ENCODE results near the gene CASR.

Gene CASR

DNA sequence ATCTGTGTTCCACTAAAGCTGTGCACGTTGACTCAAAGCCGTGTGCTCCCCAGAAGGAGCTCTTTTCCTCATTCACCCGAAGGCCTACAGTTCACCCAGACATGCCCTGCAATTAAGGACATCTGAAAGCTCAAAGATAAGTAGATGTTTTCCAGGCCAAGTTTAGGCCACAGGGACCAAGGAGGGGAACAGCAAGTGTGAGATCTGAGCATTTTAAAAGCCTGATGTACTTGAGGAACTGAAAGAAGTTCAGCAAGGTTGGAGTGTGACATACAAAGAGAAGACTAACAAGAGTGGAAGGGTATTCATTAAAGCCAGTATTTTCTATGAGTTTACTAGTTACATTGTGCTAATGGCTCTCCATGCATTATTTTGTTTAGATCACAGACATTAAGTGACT is 68.0 kb downstream of the CASR start:
- CTCF ChIA-PET: interaction anchor here (0.6 kb wide), 1 partner anchor 13 kb away, joined by 3 read pairs; no protein-coding TSS in a partner anchor
- H3K27ac ChIP-seq (ENCODE audit: extremely low read depth, low read depth, low read length): no peak overlapping the region

GRCh38 chr3:122253581-122253980 is 70.1 kb downstream of the CASR start:
- H3K4me3 ChIP-seq (ENCODE audit: low read depth, low read length): no peak overlapping the region
- H3K4me1 ChIP-seq (ENCODE audit: control insufficient read depth, insufficient read depth, low read length): no peaks in the 10 kb centered on the region
- H3K9me3 ChIP-seq (ENCODE audit: control insufficient read depth, insufficient read depth, low read depth, low read length): no peaks in the 10 kb centered on the region
- no peak overlapping the region for H3K27ac ChIP-seq (ENCODE audit: extremely low read depth, low read depth, low read length)
- ChIA-PET POLR2A (interaction anchor here (0.5 kb wide), 1 partner anchor 813 kb away, joined by 4 read pairs; the partner anchor contains the start of gene PDIA5), CTCF (interaction anchor here (1.0 kb wide), 1 partner anchor 152 kb away, joined by 3 read pairs; no protein-coding TSS in a partner anchor)
- H3K36me3 ChIP-seq (ENCODE audit: control insufficient read depth in 2 of 2, insufficient read depth in 1 of 2, low read length in 2 of 2): no peaks in the 10 kb centered on the region
- TF ChIP-seq ZNF529 (tag by site-specific recombination; IDR thresholded peaks at IDR 0.05; ENCODE audit: insufficient replicate concordance): no peak
- no peak for TF ChIP-seq ZNF26 (tag by site-specific recombination; IDR thresholded peaks at IDR 0.05)
- TF ChIP-seq ZNF747 (tag by site-specific recombination; IDR thresholded peaks at IDR 0.05): no peak
- no peak for TF ChIP-seq ZNF776 (tag by site-specific recombination; IDR thresholded peaks at IDR 0.05; ENCODE audit: borderline replicate concordance)
- TF ChIP-seq ZNF792 (tag by site-specific recombination; IDR thresholded peaks at IDR 0.05): no peak
- no peak for TF ChIP-seq ZBTB17 (tag by site-specific recombination; IDR thresholded peaks at IDR 0.05)
- TF ChIP-seq ZNF112 (tag by site-specific recombination; IDR thresholded peaks at IDR 0.05): no peak
- TF ChIP-seq ZNF146 (tag by site-specific recombination; IDR thresholded peaks at IDR 0.05): no peak
- TF ChIP-seq ZNF513 (tag by site-specific recombination; IDR thresholded peaks at IDR 0.05): no peak
- TF ChIP-seq ZSCAN23 (tag by site-specific recombination; IDR thresholded peaks at IDR 0.05): no peak
- TF ChIP-seq TRIM28 (IDR thresholded peaks at IDR 0.05; ENCODE audit: borderline replicate concordance, low read length): no peak
- TF ChIP-seq ZNF596 (tag by site-specific recombination; IDR thresholded peaks at IDR 0.05): no peak

More for the DNA sequence above, 68.0 kb downstream of the CASR start:
- POLR2A ChIA-PET: no interaction called here
- Histone ChIP-seq H3K9me3 (ENCODE audit: control insufficient read depth, insufficient read depth, low read depth, low read length) (no peaks in the 10 kb centered on the region), H3K4me1 (ENCODE audit: control insufficient read depth, insufficient read depth, low read length) (no peaks in the 10 kb centered on the region), H3K4me3 (ENCODE audit: low read depth, low read length) (no peak overlapping the region), H3K36me3 (ENCODE audit: control insufficient read depth in 2 of 2, insufficient read depth in 1 of 2, low read length in 2 of 2) (no peaks in the 10 kb centered on the region)
- no peak for TF ChIP-seq ZNF248 (tag by site-specific recombination; IDR thresholded peaks at IDR 0.05)
- TF ChIP-seq ZNF629 (tag by site-specific recombination; IDR thresholded peaks at IDR 0.05): no peak
- TF ChIP-seq HOXD13 (CRISPR knock-in tag; IDR thresholded peaks at IDR 0.05; ENCODE audit: borderline replicate concordance): no peak
- no peak for TF ChIP-seq ZNF335 (tag by site-specific recombination; conservative IDR thresholded peaks at IDR 0.05)
- TF ChIP-seq ZNF366 (tag by site-specific recombination; conservative IDR thresholded peaks at IDR 0.05): no peak
- TF ChIP-seq ZFP41 (tag by site-specific recombination; IDR thresholded peaks at IDR 0.05; ENCODE audit: borderline replicate concordance): no peak
- no peak for TF ChIP-seq BCL11A (tag by site-specific recombination; IDR thresholded peaks at IDR 0.05; ENCODE audit: low read depth)
- TF ChIP-seq, protein P1, sequence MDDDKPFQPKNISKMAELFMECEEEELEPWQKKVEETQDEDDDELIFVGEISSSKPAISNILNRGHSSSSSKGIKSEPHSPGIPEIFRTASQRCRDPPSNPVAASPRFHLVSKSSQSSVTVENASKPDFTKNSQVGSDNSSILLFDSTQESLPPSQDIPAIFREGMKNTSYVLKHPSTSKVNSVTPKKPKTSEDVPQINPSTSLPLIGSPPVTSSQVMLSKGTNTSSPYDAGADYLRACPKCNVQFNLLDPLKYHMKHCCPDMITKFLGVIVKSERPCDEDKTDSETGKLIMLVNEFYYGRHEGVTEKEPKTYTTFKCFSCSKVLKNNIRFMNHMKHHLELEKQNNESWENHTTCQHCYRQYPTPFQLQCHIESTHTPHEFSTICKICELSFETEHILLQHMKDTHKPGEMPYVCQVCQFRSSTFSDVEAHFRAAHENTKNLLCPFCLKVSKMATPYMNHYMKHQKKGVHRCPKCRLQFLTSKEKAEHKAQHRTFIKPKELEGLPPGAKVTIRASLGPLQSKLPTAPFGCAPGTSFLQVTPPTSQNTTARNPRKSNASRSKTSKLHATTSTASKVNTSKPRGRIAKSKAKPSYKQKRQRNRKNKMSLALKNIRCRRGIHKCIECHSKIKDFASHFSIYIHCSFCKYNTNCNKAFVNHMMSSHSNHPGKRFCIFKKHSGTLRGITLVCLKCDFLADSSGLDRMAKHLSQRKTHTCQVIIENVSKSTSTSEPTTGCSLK (tag by site-specific recombination; IDR thresholded peaks at IDR 0.05): no peak
- TF ChIP-seq, protein P2, sequence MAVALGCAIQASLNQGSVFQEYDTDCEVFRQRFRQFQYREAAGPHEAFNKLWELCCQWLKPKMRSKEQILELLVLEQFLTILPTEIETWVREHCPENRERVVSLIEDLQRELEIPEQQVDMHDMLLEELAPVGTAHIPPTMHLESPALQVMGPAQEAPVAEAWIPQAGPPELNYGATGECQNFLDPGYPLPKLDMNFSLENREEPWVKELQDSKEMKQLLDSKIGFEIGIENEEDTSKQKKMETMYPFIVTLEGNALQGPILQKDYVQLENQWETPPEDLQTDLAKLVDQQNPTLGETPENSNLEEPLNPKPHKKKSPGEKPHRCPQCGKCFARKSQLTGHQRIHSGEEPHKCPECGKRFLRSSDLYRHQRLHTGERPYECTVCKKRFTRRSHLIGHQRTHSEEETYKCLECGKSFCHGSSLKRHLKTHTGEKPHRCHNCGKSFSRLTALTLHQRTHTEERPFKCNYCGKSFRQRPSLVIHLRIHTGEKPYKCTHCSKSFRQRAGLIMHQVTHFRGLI (tag by site-specific recombination; IDR thresholded peaks at IDR 0.05): no peak
- TF ChIP-seq ZBTB7A (tag by site-specific recombination; IDR thresholded peaks at IDR 0.05; ENCODE audit: low read depth): no peak
- TF ChIP-seq INSM2 (tag by site-specific recombination; IDR thresholded peaks at IDR 0.05): no peak
- no peak for TF ChIP-seq ZBTB8A (tag by site-specific recombination; IDR thresholded peaks at IDR 0.05)
- no peak for TF ChIP-seq SCRT1 (tag by site-specific recombination; IDR thresholded peaks at IDR 0.05; ENCODE audit: borderline replicate concordance)
- TF ChIP-seq FEZF1 (tag by site-specific recombination; IDR thresholded peaks at IDR 0.05): no peak
- no peak for TF ChIP-seq ZNF433 (tag by site-specific recombination; IDR thresholded peaks at IDR 0.05; ENCODE audit: low read depth)
- TF ChIP-seq AEBP2 (tag by site-specific recombination; IDR thresholded peaks at IDR 0.05; ENCODE audit: borderline replicate concordance): no peak
- TF ChIP-seq ZFP3 (tag by site-specific recombination; IDR thresholded peaks at IDR 0.05; ENCODE audit: low read depth): no peak
- TF ChIP-seq ZNF585B (tag by site-specific recombination; IDR thresholded peaks at IDR 0.05): no peak
- no peak for TF ChIP-seq ZNF610 (tag by site-specific recombination; IDR thresholded peaks at IDR 0.05; ENCODE audit: borderline replicate concordance)
